ENCODE results near the gene SCPEP1.

DNA sequence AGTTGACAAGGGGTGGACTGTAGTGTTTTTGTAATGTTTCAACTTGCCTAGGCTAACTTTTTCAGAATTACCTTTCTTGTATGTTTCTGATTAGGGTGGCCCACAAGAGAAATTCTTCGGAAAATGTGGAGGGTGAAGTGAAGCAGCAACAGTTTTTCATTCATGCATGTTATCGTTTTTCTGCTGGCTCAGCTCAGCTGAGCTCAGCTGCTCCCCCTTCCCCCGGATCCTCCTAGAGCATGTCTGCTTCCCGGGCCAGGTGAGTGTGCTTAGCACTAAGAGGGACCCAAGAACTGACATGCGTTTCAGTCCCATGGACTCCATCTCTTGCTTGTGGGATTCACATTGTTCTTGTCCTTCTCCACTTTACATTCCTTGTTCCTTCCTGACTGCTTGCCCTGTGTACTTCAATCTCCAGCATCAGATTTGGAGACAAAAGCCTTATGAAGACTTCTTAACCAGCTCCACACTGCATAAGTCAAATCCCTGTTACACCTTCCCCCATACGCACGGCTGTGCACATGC is 33.6 kb downstream of the SCPEP1 start:
- TF ChIP-seq, protein P1, sequence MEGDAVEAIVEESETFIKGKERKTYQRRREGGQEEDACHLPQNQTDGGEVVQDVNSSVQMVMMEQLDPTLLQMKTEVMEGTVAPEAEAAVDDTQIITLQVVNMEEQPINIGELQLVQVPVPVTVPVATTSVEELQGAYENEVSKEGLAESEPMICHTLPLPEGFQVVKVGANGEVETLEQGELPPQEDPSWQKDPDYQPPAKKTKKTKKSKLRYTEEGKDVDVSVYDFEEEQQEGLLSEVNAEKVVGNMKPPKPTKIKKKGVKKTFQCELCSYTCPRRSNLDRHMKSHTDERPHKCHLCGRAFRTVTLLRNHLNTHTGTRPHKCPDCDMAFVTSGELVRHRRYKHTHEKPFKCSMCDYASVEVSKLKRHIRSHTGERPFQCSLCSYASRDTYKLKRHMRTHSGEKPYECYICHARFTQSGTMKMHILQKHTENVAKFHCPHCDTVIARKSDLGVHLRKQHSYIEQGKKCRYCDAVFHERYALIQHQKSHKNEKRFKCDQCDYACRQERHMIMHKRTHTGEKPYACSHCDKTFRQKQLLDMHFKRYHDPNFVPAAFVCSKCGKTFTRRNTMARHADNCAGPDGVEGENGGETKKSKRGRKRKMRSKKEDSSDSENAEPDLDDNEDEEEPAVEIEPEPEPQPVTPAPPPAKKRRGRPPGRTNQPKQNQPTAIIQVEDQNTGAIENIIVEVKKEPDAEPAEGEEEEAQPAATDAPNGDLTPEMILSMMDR (IDR thresholded peaks at IDR 0.05): no peak
- no peak for TF ChIP-seq POLR2A (IDR thresholded peaks at IDR 0.05)

All from right lobe of liver (tissue), 4 donors.